NCI-H187 treated with DMSO at 0.1 percent for 48 hours (cell line): ENCODE data around the gene ITGB2.

ENCODE experiments used
- DNase-seq: peaks from one replicate; lab custom pipeline; 2025; lab: John Stamatoyannopoulos, UW

ITGB2 gene

DNA sequence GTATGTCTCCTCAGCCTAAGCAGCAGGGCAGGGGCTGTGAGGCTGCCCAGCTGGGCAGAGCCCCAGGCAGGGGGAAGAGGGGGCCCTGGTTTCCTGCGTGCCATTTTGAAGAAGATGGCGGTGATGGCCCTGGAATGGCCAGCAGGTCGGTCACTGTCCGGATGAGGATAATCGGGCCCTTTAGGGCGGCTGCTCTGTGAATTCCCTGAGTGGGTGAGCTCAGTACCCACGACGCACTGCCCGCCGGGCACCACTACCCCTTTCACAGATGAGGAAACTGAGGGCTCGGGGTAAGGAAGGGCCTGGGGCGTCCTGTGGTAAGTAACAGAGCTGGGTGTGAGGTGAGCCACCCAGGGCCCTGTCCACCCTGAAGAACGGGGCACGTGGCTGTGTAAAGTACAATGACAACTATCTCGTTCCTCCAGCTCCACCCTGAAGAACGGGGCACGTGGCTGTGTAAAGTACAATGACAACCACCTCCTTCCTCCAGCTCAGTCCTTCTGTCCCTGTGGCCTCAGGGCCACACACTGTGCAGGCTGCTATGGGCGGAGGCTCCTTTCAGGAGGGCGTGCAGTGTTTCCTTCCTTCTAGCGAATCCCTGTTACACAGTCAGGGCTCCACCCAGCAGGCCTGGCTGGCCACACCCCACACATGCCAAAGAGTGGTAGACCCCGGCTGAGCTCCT is 23.2 kb downstream of the ITGB2 start:
- DNase-seq, result no peak

DNA sequence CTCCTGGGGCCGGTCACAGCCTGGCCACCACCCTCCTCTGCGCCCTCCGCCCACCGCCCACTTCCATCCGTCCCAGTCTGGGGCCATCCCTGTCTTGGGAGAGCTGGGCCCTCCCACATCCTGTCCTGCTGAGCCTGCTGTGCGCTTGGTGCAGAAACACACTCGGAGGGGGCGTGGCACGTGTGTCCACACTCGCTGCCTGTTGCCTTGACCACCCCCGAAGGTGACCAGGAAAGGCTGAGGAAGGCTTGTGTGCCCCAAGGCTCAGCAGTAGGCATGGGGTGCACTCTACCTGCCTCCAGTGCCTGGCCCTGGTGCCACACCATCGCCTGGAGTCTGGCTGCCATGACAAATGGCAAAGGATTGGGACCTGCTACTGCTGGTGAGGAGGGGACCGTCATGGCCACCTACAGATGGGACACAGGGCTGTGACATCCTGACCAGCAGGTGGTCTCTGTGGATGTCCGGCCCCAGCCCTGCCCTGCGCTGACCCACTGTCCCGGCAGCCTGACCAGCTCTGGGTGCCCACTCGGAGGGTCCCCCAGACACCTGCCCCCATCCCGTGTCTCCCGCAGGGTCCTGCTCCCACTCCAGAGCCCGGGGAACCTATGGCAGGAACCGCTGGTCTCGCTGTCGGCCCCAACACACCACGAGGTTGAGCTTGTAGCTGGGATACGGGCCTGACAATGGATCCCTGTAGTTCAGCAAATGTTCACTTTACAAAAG is 24.0 kb downstream of the ITGB2 start:
- DNase-seq, result no peak

DNA sequence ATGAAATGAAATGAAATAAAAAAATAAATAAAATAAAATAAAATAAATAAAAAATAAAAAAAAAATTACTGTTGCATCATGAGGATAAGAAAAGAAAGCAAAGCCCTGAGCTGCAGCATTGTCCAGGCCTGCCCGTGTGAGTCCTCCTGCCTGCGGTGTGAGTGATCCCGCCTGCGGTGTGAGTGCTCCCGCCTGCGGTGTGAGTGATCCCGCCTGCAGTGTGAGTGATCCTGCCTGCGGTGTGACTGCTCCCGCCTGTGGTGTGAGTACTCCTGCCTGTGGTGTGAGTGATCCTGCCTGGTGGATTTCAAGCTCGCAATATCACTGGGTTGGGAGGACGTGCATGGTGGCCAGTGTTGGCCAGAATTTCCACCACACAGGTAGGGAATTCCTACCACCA is 24.8 kb downstream of the ITGB2 start:
- no peak for DNase-seq

DNA sequence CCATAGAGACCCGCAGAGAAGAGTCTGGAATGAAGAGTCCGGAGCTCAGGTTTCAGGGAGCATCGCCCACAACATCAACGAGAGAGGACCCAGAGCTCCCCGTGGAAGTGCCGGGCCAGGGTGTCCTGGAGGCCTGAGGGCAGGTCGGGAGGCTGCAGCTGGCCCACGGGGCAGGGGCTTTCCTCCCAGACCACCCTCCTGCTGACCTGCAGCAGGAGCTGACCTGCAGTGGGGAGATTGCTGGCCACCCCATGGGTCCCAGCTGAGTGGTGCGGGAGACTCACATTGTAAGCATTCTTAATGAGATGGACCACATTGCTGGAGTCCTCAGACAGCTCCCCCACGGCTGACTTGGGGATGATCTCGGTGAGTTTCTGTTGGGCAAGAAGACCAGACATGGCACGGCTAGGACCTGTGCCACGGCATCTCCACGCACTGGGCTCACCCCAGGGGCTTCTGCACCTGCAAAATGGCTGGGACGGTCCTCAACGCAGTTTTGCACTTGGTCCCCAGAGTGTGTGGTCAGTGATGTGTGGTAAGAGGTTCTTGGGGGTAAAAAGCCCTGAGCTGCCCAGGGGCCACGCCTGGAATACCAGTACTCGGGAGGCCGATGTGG is 25.9 kb downstream of the ITGB2 start:
- no peak for DNase-seq

DNA sequence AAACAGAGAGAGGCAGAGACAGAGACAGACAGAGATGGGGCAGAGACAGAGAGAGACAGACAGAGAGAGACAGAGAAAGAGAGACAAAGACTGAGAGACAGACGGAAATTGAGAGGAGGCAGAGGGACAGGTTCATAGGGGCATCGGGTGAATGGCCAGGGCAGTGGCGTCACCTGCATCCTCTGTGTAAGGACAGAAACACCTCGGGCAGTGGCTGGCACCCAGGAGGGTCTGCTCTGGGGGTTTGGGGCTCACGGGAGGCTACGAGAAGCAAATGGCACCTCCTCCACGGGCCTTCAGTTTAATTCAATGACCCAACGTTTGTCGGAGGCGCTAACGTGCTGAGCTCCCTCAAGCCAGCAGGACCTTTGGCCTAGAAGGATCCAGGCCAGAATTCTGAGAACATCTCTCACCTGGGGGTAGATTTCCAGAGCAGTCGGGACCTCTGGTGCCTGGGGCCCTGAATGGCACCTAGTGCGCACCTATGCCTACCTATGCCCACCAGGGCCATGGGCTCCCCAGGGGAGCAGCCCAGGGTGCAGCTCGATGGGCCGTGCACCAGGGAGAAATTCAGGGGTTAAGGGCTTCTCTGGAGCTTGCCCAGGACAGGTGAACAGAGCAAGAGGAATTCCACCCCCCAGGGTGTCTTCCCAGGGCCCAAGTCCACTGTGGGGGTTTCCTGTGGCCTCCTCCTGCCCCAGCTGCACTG is 26.6 kb downstream of the ITGB2 start:
- DNase-seq, result no peak

DNA sequence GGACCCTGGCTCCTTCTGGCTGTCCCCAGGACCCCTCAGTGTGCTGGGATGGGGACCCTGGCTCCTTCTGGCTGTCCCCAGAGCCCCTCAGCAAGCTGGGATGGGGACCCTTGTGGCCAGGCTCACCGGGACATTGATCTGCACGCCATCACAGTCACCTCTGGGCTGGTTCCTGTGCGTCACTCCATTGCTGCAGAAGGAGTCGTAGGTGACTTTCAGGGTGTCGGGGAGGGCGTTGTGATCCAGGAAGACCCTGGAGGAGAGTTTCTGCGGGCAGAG is 27.5 kb downstream of the ITGB2 start:
- no peak for DNase-seq

DNA sequence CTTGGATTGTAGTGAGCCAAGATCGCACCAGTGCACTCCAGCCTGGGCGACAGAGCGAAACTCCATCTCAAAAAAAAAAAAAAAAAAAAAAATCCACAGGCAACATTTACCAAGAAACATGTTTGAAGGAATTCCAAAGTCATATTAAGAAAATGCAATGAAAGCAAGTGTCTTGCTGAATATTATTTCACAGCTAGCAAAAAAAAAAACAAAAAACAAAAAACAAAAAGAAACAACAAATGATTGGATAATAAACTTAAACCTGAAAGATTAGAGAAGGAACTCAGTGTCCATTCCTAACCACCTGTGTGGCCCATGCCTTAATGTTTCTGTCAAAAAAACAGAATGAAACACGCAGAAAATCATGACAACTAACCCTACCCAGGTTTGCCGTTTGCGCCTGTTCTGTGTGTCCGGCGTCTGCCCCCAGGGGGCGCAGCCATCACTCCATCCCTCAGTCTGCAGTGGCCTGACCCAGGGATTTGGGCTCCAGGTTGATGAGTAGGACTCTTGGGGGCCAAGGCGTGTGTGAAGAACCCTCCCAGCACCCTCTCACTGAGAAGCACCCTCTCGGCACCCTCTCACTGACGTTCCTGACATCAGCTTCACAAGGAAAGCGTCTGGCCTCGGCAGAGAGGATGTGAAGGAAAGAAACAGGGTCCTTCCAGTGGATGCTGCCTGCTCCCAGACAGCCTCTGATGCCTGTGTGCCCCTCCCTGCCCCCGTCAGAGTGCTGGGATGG is 28.0 kb downstream of the ITGB2 start:
- no peak for DNase-seq

DNA sequence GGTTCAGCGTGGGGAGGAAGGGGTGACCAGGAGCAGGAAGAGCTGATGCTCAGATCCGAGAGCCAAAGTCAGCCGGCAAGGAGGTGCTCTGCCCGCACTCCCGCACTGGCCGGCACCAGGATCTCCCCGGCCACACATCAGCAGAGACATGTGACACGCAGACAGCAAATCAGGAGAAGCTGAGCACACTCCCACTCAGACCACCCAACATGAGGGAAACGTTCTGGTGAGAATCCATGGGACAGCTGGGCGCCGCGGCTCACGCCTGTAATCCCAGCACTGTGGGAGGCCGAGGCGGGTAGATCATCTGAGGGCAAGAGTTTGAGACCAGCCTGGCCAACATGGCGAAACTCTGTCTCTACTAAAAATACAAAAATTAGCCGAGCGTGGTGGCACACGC is 28.6 kb downstream of the ITGB2 start:
- DNase-seq, result no peak

DNA sequence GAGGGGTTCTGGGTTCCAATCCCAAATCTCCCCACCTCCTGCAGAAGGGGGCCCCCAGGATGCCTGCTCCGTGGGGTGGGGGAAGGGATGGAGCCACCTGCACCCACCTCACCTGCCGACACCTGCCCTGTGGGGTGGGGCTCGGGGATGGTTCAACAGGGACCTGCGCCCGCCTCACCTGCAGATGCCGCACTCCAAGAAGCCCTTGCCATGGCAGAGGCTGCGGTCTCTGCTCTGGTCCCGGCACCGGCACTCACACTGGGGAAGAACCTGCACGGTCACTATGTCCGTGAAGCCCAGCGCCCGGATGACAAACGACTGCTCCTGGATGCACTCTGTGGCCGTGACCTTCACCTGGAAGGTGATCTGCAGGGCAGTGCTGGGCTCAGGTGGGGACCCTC is 29.1 kb downstream of the ITGB2 start:
- DNase-seq, result no peak

DNA sequence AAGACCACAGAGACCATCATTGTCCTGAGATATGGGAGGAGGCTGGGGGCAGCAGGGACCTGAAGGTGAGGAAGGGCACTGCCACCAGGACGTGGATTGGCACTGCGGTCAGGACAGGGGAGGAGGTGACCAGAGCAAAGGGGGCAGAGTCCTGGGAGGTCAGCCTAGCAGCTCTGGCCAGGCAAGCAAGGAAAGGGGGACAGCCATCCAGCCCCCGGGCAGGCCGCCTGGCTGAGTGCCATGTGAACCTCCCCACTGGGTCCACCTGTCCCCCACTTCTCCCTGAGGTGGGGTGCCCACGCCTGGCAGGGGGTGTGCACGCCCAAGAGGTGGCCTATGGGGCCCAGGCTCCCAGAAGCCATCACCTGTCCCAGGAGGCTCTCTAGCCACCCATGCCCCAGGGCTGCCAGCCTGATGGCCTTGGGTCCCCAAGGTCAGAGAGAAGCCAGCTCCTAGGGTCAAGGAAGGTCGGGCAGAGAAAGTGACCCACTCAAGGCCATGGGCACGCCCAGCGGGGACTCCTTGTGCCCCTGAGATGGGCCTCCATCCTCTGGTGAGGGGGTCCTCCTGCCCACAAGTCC is 29.6 kb downstream of the ITGB2 start:
- no peak for DNase-seq

DNA sequence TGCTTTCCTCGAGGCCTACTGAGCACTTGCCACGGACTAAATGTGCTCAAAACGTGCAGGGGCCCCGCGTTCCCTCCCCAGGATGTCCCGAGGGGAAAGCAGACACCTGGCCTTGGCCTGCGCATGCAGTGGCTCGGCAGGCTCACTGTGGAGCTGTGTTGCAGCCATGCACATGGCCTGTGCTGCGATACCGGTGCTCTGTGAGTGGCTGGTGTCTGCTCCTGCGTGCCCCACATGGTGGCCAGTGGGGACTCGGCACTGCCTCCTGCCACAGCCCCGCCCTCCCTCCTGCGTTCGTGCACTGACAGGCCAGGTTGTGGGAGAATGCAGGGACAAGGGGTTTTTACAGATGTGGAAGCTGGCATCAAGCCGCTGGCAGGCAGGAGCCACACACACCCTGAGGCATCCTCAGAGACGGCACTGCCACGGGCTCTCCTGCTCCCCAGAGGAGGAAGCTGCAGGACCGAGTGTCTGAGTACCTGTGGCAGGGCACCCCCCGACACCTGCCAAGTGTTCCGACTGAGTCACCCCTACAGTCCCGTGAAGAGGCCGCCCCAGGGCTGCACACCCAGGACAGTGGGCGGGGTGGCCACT is 30.3 kb downstream of the ITGB2 start:
- DNase-seq, result no peak

DNA sequence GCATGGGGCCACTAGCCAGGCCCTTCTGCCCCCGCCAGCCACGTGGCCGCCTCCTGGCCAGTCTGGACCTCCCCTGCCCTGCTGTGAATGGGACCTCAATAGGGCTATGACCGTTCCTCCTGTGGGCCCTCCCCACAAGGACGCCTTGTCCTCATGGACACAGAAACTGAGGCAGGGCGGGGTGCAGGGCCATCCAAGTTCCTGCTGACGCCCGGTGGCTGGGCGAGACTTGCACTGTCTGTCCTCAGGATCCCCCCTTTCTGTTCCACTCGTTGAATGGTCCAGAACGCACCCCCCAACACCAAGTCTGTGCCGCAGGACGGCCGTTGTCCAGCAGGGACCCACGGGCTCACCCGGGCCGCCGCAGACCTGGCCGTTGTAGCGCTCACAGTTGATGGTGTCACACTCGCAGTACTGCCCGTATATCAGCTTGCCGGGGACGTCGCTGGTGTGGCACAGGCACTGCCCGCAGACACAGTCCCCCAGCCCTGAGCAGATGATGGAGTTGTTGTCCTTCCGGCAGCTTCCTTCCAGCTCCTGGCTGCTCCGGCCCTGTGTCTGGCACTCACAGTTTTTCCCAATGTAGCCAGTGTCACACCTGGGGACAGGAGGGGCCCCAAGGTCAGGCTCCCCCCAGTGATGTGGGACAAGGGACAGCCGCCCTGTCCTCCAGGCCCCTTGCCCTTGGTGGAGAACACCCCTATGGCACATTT is 30.9 kb downstream of the ITGB2 start:
- no peak for DNase-seq

DNA sequence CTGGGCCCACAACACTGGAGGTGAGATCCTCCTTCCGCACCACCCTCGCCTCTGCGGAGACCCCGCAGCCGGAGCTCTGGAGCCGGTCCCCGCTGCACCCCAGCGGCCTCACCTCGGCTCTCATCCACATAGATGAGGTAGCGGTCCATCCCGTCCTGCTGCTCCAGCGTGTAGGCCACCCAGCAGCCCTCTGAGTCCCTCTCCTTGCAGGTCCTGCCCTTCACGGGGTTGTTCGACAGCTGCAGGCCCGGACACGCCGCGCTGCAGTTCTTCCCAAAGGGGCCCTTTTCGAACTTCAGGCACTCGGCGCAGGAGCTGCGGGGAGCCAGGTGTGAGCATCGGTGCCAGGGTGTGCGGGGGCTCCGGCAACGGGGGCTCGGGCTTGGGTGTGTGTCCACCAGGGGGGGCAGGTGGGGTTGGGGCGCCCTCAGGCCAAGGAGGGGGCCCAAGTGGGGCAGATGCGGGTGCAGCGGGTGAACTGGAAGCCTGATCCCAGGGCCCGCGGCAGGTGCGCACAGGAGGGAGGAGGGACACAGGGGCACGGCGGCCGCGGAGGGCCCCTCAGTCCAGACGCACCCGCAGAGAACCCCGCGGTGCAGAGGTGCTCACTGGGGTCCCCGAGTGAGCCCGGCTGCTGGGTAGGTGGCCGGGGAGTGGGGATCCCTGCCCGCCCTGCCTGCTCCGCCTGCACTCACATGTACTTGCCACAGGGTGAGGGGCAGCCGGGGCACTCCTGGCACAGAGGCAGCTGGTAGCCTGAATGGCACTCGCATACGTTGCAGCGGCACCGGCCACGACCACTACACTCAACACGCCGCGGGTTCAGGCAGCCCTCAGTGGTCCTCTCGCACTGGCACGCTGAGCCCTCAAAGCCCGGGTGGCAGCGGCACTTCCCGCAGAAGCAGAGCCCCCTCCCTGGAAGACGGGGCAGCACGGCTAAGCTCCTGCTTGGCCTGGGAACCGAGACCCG is 31.8 kb downstream of the ITGB2 start:
- no peak for DNase-seq

DNA sequence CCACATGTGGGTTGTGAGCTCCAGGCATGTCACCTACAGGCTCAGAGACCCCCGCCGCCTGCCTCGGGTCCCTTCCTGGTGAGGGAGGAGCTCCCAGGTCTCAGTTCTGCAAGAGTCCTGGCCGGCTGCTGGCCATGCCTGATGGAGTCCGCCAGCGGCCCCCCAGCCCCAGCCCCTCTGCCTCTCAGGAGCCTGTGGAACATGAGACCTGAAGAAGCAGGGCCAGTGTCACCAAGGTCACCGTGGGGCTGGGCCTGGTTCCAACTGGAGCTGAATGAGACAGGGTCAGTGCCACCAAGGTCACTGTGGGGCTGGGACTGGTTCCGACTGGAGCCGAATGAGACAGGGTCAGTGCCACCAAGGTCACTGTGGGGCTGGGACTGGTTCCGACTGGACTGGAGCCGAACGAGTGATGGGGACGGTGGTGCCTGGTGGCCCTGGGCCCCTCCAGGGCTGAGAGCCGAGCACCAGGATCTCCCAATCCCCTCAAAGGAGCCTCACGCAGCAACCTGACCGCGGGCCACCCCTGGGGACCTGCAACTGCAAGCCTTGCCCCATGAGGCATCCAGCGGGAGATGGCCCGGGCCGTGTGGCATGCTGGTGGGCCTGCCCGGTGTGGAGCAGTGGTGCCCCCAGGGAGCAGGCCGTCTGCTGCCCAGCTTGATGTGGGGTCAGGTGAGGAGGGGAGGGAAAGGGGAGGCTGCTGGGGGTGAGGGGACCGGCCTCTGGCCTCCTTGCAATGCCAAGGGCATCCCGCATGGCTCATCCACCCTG is 32.7 kb downstream of the ITGB2 start:
- no peak for DNase-seq

DNA sequence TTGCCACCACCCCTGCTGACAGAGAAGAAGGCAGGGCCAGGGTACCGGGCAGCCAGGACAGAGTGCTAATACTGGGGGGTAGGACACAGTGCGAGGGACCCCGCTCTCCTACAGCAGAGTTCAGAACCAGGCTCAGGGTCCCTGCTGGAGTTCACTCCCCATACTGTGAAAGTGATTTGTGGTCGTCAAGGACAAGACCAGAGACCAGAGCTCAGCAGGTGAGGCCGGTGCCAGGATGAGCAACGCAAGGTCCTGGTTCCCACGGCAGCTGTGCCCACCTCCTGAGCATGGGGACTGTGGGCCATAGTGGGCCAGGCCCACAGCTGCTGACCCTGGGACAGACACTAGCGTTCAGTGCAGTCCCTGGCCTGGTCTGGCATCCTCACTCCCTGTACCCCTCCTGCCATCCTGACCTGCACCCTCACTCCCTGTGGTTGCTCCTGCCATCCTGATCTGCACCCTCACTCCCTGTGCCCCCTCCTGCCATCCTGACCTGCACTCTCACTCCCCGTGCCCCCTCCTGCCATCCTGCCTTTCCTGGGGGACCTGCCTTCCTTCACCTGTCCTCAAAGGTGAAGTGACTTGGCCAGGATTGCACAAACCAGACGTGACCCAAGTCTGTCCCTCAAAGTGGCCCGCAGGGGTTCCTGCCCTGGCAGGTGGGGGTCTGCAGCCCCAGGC is 33.4 kb downstream of the ITGB2 start:
- no peak for DNase-seq

DNA sequence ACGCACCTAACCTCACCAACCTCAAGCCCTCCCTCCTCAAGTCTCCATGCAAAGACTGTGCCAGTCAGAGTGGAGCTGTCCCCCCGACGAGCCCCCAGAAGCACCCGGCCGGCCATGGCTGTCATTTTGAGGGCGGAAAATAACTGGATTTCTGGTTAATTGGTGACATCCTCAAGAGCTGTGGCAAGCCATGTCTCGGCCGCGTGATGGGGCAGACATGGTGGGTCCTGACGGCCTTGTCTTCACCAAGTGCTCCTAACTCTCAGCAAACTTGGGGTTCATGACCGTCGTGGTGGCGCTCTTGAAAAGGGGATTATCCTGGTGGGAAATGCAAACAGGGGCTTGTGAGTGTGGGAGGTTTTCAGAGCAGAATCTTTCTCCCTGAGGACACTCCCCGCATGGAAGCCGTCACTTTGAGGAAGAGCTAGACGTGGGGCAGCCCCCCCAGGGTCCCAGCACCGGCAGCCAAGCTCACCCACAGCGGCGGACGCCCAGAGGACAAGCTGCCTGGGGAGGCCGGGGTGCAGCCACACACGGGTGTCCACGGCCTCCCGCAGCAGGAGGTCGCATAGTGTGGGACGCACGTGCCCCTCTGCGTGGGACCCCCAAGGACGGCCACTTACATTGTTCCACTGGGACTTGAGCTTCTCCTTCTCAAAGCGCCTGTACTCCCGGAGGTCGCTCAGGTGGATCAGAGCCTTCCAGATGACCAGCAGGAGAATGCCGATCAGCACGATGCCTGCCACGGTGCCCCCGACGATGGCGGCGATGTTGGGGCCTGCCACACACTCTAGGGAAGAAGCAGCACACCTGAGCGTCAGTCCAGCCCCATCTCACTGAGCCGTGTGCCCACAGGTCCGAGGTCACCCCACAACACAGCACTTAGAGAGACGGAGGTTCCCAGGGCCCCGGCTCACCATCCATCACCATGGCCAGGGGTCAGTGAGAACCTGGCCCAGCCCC is 34.3 kb downstream of the ITGB2 start:
- DNase-seq, result no peak

DNA sequence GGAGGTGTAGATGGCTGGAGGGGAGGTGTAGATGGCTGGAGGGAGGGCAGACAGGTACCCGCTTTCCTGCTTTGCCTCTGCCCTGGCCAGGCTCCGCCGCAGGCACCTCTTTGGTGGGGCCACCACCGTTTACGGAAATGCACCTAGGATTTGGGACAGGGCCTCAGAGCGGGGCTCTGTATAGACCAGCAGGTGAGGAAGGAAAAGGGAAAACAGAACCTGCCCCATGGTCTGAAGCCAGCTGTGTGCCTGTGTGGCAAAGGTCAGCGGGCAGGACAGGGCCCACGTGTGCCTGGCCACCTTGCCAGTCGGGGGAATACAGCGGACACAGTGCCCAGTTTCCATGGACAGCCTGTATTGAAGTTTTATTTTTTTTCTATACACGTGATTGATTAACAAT is 35.1 kb downstream of the ITGB2 start:
- DNase-seq, result no peak
